HG02678 (cell line): ENCODE results near the gene TMCO1.
"Not testable (repeated sequence)": the region's sequence is repeated elsewhere in the genome, so short reads cannot be mapped to it uniquely, and the experiment has no call there.

ENCODE experiments used
- ATAC-seq: cut with Tn5 transposase; IDR thresholded peaks from one replicate; pipeline ENCODE4 v1.9.1; 2021; ENCODE audit warnings: mild to moderate bottlenecking, moderate library complexity; ENCODE audit not compliant: unreplicated experiment

The TMCO1 gene

GRCh38 chr1:165747632-165748447 lies 20.8 kb downstream of the TMCO1 start:
- ATAC-seq: no peak

DNA sequence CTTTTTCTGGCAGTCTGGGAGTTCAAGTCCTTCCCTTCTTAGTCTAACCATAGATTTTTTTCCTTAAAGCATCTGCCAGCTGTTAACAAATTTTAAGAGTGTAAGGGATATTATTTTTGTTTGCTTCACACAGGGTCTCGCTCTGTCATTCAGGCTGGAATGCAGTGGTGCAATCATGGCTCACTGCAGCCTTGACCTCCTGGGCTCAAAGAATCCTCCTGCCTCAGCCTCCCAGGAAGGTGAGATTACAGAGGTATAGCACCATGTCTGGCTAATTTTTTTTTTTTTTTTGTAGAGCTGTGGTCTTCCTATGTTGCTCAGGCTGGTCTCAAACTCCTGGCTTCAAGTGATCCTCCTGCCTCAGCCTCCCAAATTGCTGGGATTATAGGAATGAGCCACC lies 23.8 kb downstream of the TMCO1 start:
- not testable (repeated sequence) for ATAC-seq

DNA sequence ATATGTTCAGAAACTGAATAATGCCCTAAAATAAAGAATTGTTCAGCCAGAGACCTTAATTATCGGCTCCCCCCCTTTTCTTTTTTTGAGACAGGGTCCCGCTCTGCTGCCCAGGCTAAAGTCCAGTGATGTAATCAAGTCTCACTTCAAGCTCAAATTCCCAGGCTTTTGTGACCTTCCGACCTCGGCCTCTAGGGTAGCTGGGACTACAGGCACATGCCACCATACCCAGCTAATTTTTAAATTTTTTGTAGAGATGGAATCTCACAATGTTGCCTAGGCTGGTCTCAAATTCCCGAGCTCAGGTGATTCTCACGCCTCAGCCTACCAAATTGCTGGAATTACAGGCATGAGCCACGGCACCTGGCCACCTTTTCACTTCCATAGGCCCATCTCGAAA lies 26.5 kb downstream of the TMCO1 start:
- no peak for ATAC-seq

DNA sequence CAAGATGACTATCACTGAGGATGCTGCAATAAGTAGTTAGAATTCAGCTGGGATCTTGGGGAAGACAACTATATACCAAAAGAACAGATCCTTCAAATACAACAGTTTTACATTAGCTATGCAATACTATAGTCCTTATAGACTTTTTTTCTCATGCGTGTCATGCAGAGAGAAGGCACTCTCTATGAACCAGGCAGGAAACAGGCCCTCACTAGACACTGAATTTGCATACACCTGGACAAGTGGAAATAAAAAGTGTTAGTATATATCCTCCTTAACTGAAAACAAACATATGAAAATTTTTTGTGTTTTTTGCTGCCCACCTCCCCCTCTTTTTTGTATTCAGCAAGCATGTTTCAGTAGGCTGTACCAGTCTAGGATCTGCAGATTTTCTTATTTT lies 29.9 kb downstream of the TMCO1 start:
- peak; percentile 99 for ATAC-seq

DNA sequence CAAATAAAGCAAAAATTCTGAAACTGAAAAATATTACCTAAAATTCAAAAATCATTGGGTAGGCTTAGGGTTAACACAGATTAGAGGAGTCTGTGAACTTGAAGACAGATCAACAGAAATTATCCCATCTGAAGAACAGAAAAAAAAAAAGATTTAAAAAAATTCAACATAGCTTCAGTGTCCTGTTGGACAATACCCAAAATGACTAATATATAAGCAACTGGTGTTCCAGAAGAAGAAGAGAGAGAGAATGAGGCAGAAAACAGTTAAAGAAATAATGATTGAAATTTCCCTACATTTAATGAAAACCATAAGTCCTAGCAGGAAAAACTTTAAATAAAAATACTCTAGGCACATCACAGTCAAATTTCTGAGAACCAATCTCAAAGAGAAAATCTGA lies 31.5 kb downstream of the TMCO1 start:
- no peak for ATAC-seq

GRCh38 chr1:165734906-165735305 lies 33.8 kb downstream of the TMCO1 start:
- ATAC-seq: no peak

- no peak for ATAC-seq
Observed at GRCh38 chr1:165726841-165727240, 41.8 kb downstream of the TMCO1 start.

DNA sequence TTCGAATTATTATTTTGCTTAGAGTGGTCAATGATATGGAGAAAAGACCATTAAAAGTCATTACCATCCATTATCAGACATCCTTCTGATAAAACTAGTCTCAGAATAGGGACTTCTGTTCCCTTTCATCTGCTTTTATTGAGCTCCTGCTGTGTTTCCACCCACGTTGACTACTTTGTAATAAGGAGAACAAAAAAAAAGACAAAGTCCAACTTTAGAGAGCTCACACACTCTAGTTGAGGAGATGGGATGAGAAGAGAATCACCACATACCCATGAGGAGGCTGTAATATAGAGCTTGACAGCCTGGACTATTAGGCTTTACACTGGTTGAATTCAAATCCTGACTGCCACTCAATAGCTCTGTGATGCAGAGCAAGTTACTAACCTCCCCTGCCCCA lies 42.5 kb downstream of the TMCO1 start:
- no peak for ATAC-seq

DNA sequence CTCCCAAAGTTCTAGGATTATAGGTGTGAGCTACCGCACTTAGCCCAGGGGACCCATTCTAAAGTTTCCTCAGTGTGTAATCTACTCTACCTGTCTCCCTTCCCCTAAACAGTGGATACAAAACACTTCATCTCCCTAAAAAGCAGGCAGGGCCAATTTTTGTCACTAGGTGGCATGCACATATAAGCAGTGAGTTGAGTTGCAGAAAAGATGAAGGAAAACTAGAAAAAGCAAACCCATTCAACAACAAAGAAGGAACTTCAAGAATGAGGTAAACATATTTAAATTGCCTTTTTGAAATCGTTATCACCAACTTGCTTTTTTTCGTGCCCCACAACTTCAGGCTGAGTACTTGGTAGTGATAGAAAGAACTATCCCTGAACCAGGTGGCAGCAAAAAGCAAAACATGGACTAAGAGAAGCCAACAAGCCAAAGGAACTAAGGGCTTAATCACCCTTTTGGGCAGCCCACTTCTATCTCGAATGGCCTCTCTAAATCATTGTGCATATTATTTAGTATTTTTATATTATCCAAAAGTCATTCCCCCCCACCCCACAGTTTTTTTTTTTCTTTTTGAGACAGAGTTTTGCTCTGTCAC lies 50.7 kb downstream of the TMCO1 start:
- ATAC-seq: no peak

DNA sequence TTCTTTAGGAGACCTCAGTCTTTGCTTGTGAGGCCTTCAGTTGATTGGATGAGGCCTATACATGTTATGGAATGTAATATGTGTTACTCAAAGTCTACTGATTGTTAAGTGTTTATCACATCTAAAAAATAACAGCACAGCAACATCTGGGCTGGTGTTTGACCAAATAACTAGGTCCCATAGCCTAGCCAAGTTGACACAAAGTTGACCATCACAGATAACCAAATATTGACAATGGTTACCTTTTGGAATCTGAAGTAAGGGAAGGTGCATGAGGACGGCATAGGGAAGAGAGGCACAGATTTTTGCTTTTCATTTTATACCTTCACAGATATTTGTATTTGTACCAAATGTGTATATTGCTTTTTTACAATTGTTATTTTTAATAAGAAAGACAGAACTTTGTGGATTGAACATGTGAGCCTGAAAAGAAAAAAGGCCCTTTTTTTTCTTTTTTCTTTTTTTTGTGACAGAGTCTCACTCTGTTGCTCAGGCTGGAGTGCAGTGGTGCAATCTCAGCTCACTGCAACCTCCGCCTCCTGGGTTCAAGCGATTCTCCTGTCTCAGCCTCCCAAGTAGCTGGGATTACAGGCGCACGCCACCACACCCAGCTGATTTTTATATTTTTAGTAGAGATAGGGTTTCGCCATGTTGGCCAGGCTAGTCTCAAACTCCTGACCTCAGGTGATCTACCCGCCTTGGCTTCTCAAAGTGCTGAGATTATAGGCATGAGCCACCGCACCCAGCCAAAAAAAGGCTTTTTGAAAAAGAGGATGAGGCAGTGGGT lies 52.2 kb downstream of the TMCO1 start:
- ATAC-seq: not testable (repeated sequence)

DNA sequence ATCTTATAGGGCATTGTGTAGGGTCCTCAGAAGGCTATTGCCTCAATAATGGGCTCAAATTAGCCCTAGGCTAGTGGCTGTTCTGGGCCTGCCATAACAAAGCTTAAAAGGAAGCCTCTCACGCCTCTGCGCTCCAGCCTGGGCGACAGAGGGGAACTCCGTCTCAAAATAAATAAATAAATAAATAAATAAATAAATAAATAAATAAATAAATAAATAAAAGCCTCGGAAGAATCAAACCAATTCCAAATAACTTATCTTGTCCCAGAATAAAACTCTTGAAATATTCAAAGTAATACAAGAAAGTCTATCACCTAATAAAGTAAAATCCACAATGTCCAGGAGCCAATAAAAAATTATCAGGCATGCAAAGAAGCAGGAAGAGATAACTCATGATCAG lies 55.9 kb downstream of the TMCO1 start:
- ATAC-seq: no peak

GRCh38 chr1:165707984-165708706 lies 60.5 kb downstream of the TMCO1 start:
- no peak for ATAC-seq

DNA sequence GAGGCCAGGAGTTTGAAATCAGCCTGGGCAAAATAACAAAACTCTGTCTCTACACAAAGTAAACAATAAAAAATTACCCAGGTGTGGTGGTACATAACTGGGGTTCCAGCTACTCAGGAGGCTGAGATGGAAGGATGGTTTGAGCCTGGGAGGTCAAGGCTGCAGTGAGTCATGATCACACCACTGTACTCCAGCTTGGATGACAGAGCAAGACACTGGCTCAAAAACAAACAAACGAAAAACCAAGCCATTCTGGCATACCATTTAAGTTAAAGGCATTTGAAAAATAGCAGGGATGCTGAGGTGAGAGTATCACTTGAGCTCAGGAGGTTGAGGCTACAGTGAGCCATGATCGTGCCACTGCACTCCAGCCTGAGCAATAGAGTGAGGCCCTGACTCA lies 65.0 kb downstream of the TMCO1 start:
- ATAC-seq: no peak

DNA sequence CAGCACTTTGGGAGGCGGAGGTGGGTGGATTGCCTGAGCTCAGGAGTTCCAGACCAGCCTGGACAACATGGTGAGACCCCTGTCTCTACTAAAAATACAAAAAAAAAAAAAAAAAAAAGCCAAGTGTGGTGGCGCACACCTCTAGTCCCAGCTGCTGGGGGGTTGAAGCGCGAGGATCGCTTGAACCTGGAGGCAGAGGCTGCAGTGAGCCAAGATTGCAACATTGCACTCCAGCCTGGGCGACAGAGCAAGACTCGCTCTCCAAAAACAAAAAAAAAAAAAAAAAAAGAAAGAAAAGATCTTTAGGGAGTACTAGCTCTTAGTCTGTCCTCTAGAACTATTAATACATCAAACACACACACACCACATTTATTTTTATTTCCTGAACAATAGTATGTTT lies 66.7 kb downstream of the TMCO1 start:
- ATAC-seq: not testable (repeated sequence)

GRCh38 chr1:165699577-165699976 lies 69.1 kb downstream of the TMCO1 start:
- ATAC-seq: no peak

- no peak for ATAC-seq
Observed at GRCh38 chr1:165698761-165699052, 70.0 kb downstream of the TMCO1 start.

- peak; percentile 93 for ATAC-seq
Observed at GRCh38 chr1:165697881-165698760, 70.5 kb downstream of the TMCO1 start, which contains the start of gene ALDH9A1. TSS of gene ALDH9A1 (minus strand) at chr1:165698562. CDS start at chr1:165698558, 4 bp downstream.

DNA sequence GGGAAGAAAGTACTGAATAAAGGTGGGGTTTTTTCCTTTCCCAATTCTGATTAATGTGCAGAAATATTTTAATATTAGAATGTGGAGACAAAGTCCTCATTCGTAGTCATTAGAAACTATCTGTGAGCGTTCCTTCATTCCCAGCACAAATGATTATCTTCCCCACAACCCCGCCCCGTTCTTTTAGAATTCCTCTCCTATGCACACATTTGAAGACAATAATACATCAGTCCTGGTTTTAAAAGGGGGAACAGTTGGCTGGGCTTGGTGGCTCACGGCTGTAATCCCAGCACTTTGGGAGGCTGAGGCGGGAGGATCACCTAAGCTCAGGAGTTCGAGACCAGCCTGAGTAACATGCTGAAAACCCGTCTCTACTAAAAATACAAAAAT lies 71.2 kb downstream of the TMCO1 start:
- no peak for ATAC-seq

DNA sequence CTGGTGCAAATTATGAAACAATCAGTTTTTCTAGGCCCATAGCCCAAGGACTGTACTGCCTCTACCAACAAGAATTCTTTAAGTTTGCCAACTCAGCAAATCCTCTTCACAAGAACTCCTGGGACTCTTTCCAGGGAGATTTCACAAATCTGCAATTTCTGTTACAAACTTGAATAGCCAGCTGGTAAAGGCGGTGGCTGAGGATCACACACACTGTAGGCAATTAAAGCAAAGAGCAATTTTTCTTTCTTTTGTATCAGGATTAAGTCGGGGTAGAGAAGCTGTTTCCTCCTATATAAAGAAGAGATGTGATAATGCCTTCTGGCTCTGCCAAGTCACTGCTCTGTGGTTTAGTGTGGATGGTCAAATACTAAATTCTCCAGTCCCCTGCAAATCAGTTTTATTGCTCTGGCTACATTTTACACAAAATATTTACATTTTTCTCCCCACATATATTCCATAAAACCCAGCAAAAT lies 72.0 kb downstream of the TMCO1 start:
- ATAC-seq: no peak

DNA sequence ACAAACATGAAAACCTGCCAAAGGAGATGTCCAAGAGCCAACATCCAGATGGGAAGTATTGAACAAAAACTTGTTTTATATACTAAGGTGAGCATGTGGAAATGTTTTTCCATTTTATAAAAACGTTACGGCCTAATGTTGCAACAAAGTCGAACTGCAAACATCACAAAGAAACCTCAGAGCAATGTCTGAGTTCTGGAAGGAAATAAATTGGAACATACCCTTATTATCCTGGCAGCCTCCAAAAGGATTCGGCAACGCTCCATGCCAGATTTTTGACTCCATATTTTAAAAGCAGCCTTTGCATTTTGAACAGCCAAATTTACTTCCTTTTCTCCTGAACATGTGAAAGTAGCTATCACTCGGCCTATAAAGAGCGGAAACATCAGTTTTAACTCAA lies 73.6 kb downstream of the TMCO1 start:
- no peak for ATAC-seq
